Activated CD8-positive, alpha-beta memory T cell treated with anti-CD3 and anti-CD28 coated beads, Interleukin-2, amount 50 U/mL, for 4 hours (primary cell): ENCODE results near the gene TTLL3.

Source experiments
- DNase-seq: peaks from one replicate; pipeline ENCODE4 v3.0.0-alpha.2; 2020

Gene TTLL3

DNA sequence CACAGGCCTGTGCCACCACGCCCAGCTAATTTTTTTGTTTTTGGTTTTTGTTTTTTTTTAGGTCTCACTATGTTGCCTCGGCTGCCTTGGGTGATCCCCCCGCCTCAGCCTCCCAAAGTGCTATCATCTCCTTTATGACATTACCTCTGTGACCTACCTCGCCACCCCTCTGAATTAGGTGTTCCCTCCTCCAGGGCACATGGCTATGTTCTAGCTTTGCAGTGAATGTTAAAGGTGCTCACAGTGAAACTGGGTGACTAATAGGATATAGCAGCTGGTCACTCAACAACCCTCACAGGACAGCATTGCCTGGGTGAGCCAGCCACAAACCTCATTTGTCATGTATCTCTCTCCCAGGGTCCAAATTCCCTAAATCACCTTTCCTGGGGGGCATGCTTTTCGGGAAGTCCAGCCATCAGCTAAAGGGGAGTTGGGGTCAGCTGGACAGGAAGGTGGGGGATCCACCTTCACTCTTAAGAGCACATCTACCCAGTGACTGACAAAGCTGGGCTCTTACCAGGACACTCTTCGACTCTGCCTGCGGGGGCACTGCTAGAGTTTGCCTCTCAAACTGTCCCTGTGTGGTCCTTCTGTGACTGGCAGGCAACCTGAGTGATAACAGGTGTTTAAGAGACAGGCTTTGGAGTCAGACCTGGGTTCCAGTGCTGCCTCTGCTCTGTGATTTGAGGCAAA lies 1.6 kb upstream of the TTLL3 start:
- DNase-seq, result peak; percentile 45

DNA sequence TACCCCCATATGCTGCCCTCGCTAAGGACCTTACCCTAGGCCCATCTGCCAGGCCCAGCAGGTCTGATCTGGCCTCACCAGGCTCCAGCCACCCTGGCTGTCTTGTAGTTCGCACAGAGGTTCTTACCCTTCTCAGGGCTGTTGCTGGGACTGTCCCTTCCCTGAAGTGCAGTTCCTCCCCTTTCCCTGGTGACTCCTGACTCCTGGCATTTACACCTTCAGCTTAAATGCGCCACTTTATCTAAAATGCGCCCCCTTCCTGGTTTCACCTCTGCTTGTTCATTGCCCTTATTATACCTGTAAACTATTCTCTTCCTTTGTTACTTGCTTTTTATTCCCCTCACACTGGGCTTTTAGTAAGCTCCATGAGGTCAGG lies 835 bp upstream of the TTLL3 start:
- no peak for DNase-seq

DNA sequence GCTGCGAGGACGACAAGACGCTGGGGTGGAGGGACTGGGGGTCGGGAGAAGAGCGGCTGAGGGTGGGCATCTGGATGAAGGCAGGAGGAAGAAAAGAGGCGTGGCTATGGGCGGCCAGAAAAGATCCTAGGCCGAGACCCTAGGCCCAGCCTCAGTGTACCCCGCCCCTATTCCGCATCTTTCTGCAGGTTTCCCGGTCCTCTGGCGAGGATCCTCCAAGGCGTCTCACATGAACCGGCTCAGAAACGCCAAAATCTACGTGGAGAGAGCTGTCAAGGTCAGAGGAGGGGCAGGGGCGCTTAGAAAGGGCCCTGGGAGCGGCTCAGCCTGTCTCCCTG lies 340 bp downstream of the TTLL3 start:
- DNase-seq, result no peak

DNA sequence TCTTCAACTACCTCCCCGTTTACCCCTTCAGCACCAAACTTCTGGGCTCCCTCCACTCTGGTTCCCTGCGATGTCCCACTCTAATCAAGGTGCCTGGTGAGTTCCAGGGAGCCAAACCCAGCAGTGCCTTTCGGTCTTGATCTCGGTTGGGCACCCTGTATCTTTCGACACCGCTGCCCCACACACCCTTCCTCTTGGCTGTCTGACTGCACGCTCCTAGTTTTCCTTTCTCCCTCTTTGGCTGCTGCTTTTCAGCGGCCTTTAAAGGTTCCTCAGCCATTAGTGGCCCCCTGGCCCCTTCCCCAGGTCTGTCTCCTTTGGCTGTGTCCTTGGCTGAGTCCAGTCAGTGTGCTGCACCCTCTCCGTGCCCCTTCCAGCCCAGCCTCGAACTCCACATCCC lies 784 bp downstream of the TTLL3 start:
- no peak for DNase-seq

DNA sequence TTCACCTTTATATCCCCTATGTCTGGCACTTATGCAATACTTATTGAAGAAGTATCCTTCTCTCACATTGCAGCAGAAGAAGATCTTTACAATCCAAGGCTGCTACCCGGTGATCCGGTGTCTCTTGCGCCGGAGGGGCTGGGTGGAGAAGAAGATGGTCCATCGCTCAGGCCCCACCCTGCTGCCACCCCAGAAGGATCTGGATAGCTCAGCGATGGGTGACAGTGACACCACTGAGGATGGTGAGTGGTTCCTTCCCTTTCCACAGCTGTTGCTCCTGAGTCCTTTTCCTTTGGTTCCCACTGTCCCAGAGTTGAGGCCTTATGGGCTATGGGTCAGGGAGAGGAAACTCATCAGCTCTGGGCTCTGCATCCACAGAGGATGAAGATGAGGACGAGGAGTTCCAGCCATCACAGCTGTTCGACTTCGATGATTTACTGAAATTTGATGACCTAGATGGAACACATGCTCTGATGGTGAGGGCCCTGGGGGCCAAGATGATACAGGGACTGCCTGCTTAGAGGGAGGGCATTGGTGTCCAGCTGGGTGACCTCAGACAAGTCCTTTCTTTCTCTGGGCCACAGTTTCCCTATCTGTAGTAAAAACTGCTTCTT lies 2.9 kb downstream of the TTLL3 start:
- no peak for DNase-seq

DNA sequence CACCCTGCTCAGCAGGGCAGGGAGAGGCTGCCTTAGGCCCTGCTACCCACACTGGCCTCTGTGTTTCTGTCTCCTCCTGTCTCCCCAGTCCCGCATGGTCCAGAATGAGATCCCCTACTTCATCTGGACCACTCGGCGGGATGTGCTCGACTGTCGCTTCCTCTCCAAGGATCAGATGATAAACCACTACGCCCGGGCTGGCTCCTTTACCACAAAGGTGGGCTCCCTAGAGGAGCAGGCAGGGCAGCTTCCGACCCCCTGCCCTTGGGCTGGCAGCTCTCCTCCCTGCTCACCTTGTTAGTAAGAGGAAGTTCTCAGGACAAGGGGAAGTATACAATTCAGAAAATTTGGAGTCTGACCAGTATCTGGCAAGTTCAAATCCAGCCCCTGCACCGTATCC lies 5.9 kb downstream of the TTLL3 start:
- no peak for DNase-seq

DNA sequence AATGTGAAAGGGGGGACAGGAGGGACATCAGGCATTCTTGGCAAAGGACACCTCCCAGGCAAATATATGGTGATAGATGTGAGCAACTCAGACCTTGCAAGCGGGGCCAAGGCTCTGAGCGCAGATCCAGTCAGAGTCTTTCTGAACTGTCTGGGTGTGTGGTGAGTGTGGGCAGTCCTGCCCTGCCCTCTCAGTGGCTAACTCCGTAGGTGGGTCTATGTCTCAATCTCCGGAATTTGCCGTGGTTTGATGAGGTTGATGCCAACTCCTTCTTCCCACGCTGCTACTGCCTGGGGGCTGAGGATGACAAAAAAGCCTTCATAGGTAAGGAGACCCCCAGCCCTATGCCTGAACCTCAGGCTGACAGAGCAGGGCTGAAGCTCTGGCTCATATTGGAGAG lies 7.4 kb downstream of the TTLL3 start:
- no peak for DNase-seq

DNA sequence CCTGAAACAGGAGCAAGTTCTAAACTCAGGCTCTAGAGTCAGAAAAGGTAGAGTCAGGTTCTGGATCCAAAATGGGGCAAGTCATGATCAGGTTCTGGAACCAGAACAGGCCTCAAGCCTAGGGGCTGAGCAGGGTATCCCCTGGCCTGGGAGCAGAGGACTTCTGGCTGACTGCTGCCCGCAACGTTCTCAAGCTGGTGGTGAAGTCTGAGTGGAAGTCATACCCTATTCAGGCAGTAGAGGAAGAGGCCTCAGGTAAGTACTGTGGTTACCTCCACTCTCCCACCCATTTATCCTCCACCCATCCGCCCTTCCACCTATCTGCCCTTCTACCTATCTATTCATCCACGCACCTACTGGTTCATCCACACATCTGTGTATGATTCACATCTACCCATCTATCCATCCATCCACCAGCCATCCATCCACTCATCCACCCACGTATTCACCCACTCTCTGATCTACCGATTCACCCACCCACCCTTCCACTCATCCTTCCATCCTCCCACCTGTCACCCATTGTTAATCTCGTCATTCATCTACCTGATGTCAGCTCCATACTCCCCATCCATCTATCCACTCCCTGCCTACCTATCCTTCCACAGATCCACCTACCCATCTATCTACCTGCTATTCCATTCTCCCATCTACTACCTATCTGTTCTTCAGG lies 8.7 kb downstream of the TTLL3 start:
- no peak for DNase-seq

DNA sequence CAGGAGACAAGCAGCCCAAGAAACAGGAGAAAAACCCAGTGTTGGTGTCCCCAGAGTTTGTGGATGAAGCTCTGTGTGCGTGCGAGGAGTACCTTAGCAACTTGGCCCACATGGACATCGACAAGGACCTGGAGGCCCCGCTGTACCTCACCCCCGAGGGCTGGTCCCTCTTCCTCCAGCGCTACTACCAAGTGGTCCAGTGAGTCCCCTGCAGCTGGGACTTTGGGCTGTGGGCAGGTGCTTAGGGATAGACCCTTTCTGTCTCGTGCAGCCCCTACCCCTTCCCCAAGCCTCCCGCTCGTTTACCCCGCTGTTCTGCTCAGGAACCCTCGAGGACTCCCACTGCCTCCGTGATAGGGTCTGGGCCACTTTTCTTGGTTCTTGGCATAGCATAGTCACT lies 10.5 kb downstream of the TTLL3 start:
- DNase-seq, result no peak

DNA sequence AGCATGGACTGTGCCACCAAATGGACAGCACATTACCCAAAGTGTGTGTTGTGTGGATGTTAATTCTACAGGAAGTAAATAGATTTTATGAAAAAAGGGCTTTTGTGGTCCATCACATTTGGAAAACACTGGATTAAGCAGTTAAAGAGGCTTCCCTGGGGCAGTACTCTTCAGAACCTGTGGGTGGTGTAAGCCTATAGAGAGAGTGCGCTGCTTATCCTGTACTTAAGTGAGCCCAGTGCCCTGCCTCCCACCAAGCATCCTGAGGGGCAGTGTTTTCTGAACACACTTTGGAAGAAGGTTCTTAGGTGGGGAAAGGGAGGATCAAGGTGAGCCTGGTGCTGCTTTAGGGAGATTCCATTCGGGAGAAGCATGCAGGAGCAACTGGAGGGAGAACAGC lies 10.9 kb downstream of the TTLL3 start:
- DNase-seq, result no peak

DNA sequence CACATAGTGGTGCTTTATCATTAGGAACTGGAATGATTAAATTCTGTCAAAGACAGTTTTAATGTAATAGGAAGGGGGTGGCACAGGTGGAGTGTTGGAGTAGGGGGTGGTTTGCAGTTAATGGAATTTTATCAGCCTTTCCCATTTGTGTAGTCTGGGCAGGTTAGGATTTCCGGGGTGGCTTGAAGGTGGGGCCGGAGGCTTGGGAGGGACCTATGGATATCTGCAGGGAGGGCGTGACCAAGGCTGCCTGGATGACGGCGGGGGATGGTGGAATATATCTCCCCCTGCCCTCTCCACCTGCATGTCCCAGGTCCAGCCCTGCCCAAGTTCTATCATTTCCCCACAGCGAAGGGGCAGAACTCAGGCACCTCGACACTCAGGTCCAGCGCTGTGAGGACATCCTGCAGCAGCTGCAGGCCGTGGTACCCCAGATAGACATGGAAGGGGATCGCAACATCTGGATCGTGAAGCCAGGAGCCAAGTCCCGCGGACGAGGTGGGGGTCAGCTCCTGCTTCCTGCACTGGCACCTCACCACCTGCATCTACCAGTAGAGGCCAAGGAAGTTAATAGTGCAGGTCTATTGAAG lies 15.5 kb downstream of the TTLL3 start:
- no peak for DNase-seq

DNA sequence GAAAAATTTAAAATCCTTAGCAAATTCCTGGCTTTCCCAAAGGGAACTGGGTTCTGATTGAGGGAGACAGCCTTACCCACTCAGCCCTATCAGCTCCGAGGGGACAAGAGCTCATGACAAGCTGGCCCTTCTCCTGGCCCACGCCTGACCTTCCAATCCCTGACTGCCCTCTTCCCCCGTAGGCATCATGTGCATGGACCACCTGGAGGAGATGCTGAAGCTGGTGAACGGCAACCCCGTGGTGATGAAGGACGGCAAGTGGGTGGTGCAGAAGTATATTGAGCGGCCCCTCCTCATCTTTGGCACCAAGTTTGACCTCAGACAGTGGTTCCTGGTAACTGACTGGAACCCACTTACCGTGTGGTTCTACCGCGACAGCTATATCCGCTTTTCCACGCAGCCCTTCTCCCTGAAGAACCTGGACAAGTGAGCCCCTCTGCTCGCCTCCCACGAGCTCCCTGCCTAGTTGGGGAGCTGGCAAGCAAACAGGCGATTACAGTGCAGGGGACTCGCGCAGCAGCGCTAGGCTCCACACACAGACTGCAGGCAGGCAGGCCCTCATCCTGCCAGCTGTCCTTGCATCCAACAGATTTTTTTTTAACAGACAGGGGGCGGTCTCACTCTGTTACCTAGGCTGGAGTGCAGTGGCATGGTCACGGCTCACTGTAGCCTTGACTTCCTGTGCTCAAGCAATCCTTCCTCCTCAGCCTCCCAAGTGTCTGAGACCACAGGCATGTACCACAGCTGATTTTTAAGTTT lies 16.9 kb downstream of the TTLL3 start:
- DNase-seq, result no peak

DNA sequence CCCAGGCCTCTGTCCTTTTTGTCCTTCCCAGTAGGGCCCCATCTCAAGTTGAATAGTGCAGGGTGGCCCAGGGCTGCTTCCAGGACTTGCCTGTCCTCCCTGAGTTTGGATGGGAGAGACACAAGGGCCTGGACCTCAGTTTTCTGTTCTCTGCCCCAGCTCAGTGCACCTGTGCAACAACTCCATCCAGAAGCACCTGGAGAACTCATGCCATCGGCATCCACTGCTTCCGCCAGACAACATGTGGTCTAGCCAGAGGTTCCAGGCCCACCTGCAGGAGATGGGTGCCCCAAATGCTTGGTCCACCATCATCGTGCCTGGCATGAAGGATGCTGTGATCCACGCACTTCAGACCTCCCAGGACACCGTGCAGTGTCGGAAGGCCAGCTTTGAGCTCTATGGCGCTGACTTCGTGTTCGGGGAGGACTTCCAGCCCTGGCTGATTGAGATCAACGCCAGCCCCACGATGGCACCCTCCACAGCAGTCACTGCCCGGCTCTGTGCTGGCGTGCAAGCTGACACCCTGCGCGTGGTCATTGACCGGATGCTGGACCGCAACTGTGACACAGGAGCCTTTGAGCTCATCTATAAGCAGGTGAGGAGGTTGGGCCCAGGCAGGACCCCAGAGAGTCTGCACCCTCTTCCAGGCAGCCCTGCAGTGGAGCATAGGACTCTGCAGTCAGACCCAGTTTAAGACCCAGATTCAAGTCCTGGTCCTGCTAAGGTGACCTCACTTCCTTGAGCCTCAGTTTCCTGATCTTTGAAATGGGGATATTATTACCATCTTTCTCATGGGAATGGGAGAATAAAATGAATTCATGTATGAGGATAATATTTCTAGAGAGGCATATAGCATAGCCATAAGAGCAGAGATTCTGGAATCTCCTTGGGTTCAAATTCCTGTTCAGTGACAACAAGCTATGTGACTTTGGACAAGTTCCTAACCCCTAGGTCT lies 19.0 kb downstream of the TTLL3 start:
- DNase-seq, result no peak

DNA sequence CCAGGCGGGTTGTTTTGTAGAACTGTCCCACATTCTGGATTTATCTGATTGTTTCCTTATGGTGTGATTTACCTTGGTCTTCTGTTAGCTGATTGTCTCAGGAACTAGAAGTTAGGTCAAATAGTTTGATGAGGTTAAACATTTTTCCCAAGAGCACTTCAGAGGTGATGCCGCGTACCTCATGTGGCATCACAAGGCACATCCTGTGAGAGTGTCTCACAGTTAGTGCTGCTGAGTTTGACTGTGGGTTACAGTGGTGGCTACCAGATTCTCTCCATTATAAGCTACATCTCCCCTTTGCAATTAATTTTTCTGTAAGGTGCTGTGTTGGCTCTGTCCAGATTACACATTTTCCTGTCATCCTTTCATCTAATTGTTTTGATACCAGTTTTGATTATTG lies 21.2 kb downstream of the TTLL3 start:
- no peak for DNase-seq

DNA sequence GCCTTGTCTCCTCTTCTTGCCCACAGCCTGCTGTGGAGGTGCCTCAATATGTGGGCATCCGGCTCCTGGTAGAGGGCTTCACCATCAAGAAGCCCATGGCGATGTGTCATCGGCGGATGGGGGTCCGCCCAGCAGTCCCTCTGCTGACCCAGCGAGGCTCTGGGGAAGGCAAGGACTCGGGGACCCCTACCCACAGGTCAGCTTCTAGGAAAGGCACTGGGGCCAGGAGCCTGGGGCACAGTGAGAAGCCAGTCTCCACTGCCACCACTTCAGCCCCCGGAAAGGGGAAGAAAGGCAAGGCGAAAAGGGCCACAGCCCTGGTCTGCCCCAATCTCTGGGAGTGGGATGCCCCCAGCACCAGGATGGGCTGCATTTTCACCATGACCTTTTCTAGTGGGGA lies 23.0 kb downstream of the TTLL3 start:
- DNase-seq, result no peak

DNA sequence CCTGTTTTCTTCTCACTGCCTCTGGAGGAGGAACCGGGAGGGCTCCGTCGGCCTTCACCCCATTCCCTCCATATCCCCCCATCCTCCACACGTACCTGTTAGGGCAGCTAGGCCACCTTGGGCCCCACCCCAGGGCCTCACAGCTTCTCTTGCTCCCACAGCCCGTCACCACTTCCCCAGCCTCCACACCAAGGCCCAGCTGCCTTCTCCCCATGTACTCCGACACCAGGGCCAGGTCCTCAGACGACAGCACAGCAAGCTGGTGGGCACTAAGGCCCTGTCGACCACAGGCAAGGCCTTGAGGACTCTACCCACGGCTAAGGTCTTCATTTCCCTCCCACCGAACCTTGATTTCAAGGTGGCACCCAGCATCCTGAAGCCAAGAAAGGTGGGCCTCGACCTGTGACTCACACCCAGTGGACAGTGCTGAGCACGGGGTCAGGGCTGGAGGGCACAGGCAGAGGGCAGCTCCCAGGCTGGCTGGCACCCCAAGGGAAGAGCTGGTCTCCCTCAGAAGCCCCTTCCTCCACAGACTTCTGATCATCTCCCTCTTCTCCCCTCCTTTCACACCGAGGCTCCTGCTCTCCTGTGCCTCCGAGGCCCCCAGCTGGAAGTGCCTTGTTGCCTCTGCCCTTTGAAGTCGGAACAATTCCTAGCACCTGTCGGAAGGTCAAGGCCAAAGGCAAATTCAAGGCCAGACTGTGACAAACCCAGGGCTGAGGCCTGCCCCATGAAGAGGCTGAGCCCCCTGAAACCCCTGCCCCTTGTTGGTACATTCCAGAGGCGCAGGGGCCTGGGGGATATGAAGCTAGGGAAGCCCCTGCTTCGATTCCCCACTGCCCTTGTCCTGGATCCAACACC lies 24.7 kb downstream of the TTLL3 start:
- no peak for DNase-seq

DNA sequence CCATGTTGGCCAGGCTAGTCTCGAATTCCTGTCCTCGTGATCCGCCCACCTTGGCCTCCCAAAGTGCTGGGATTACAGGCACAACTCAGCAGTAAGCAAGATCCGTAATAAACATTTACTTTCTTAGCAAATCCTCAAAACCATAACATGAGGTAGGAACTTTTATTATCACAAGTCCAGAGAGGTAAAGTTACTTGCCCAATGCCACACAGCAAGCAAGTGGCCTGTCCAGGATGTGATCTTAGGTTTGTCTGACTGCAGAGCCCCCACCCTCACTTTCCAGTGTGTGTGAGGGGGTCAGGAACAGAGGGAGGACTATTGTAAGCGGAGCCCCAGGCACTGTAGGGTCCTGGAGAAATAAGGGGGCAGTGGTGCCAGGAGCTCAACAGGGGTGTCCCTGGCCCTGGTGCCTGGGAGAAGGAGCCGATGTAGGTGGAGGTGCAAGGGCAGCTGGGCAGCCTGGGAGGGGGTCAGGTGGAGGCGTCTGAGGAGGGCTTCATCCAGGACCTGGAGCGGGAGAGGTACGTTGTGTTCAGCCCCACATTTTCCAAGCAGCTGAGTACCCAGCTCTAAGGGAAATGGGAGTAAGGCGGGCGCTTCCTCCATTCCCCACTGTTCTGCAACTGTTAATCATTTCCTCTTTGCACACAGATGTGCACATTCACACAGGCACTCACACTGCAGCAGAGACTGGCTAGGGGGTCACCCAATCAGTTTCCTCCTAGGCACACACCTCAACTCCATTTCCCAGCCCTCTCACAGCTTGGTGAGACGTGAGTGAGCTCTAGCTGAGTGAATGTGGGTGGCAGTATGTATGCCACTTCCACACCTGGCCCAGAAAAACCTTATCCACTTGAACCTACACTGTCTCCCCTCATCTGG lies 27.9 kb downstream of the TTLL3 start:
- no peak for DNase-seq

DNA sequence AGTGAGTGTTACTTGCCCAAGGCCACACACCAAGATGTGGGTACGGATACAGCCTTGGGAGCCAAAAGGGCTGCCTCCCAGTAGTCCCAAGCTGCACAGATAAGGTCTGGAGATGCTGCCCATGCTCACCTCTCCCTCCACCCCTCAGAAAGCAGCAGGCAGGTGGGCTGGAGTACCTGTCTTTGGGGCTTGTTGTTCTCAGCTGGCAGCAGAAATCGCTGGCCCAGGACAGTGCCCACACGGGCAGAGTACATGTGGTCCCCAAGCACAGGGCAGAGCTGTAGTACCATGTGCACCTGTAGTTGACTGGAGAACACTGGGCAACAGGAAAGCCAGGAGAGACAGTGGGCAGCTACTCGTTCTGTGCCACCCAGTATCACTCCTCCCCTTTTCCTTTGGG lies 28.8 kb downstream of the TTLL3 start:
- no peak for DNase-seq

DNA sequence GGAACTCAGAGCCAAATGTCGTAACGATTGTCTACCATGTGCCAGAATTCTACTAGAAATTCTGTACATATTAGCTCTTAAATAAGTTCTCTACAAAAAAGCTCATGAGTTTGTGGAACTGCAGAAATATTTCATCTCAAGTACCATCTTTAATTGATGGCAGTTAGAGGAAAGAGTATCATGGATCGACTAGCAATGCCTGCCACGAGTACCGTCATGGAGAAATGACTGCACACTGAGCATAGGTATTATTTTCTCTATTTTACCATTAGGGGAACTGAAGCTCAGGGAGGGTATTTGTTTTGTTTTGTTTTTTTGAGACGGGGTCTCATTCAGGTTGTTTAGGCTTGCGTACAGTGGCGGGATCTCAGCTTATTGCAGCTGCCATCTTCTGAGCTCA lies 31.0 kb downstream of the TTLL3 start:
- DNase-seq, result no peak

DNA sequence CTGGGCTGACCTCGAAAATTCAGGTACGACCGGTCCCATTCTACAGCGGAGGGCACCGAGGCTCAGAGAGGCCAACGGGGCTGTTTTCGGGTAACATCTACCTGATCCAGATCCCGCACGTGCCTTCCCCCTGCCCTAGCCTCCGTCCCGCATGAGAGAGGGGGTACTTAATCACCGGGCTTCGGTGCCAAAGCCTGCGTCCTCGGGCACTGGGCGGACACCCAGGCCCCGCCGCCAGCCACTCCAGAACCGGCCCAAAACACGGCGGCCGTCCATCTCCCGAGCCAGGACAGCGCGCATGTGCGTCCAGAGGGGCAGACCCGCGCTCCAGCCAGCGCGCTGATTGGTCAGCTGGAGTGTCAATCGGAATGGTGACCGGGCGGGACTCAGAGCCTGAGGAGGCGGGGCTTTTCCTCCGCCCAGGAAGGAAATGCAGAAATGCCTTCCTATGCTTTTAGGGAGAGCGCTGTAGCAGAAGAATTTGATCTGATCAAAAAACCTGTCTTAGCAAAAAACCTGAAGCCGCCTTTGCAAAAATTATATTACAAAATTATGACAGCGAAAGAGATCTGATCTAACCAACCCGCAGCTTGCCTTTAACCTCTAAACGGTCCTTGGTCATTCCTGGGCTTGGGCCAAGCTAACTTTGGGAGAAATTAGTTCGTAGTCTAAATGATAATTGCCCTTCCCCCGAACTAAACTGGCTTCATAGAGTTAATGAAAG lies 33.8 kb downstream of the TTLL3 start, which contains the start of gene RPUSD3:
RPUSD3 (minus strand) TSS at position 294 of the 724 bp plus-strand sequence; CDS start at position 276, 18 bp downstream.
- DNase-seq, result peak; percentile 97
